HG03521 (cell line): ENCODE measurements around the gene AAMP.
"Not testable (repeated sequence)": the region's sequence is repeated elsewhere in the genome, so short reads cannot be mapped to it uniquely, and the experiment has no call there.

Experiments
- ATAC-seq: cut with Tn5 transposase; IDR thresholded peaks from one replicate; pipeline ENCODE4 v1.9.1; 2021; ENCODE audit warnings: mild to moderate bottlenecking, moderate library complexity; ENCODE audit not compliant: unreplicated experiment

AAMP gene

GRCh38 chr2:218275371-218276072 is 5.6 kb upstream of the AAMP start:
- ATAC-seq: no peak

GRCh38 chr2:218274586-218274985 is 4.6 kb upstream of the AAMP start:
- no peak for ATAC-seq

- no peak for ATAC-seq
These were observed 3.9 kb upstream of the AAMP start for GRCh38 chr2:218273908-218274249.

- not testable (repeated sequence) for ATAC-seq
These were observed 3.4 kb upstream of the AAMP start for GRCh38 chr2:218273214-218273907.

- ATAC-seq: no peak
These were observed 2.7 kb upstream of the AAMP start for GRCh38 chr2:218272531-218273212.

- ATAC-seq: no peak
These were observed 2.1 kb upstream of the AAMP start for GRCh38 chr2:218271865-218272530.

- ATAC-seq: no peak
These were observed 1.5 kb upstream of the AAMP start for GRCh38 chr2:218271487-218271797.

- no peak for ATAC-seq
These were observed 967 bp upstream of the AAMP start for GRCh38 chr2:218270721-218271486.

GRCh38 chr2:218267259-218267658 is 2.7 kb downstream of the AAMP start:
- ATAC-seq: no peak

- no peak for ATAC-seq
These were observed 3.5 kb downstream of the AAMP start for GRCh38 chr2:218266316-218266979.

- ATAC-seq: no peak
These were observed 4.3 kb downstream of the AAMP start for GRCh38 chr2:218265626-218266025.

- no peak for ATAC-seq
These were observed 5.0 kb downstream of the AAMP start for GRCh38 chr2:218264773-218265561.

GRCh38 chr2:218263817-218264641 is 5.9 kb downstream of the AAMP start:
- ATAC-seq: no peak

- ATAC-seq: no peak
These were observed 7.0 kb downstream of the AAMP start for GRCh38 chr2:218262631-218263586.

GRCh38 chr2:218262237-218262600 is 7.7 kb downstream of the AAMP start:
- no peak for ATAC-seq

GRCh38 chr2:218261423-218262236 is 8.3 kb downstream of the AAMP start:
- no peak for ATAC-seq
